PFSK-1 (cell line): ENCODE measurements around the gene CYP27C1.

ENCODE experiments used
- POLR2AphosphoS5 ChIP-seq: IDR thresholded peaks from 2 replicates; pipeline ENCODE4 v1.6.1; 2012; ENCODE audit warnings: low read depth, mild to moderate bottlenecking, control low read depth, low read length, moderate library complexity
- REST ChIP-seq, 2 experiments: IDR thresholded peaks; 2 replicates each; pipeline versions ENCODE4 v1.6.1 to v1.8.0; 2011 to 2012; ENCODE audit warnings: low read depth in 2 of 2, low read length in 2 of 2, control low read depth in 1 of 2, inconsistent platforms in 1 of 2, mild to moderate bottlenecking in 1 of 2, moderate library complexity in 1 of 2; ENCODE audit not compliant: insufficient read depth in 1 of 2
- TAF1 ChIP-seq: IDR thresholded peaks from 2 replicates; pipeline ENCODE4 v1.6.1; 2012; ENCODE audit warnings: low read length, control low read depth, borderline replicate concordance; ENCODE audit not compliant: insufficient read depth

DNA sequence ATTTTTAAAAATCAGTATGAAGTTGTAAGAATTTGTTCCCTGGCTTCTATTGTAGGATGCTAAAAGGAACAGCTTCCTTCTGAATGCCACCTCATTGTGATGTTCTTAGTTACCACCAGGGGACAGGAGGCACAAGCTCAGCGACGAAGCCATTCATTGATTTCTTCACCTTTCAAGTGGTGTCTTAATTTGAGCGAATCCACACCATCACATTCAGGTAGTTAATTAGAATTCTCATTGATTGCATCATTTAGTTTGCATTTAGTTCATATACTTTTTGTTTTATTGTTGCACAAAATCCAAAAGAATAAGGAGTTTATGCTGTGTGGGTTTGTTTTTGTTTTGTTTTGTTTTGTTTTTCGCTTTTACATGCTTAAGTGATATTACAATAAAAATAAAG is 23.1 kb downstream of the CYP27C1 start:
- TF ChIP-seq TAF1: no peak
- no peak for TF ChIP-seq POLR2AphosphoS5
- no peak for TF ChIP-seq REST (IDR thresholded peaks at IDR 0.05; ENCODE audit: insufficient read depth in 1 of 2, low read depth in 2 of 2, low read length in 2 of 2)
